ENCODE data around the gene FLCN.

- TF ChIP-seq CTCF (conservative IDR thresholded peaks at IDR 0.05; ENCODE audit: low read depth in 2 of 2) (no peak), EZH2phosphoT487 (IDR thresholded peaks at IDR 0.05; ENCODE audit: unreplicated experiment) (no peak), ZNF114 (CRISPR knock-in tag; IDR thresholded peaks at IDR 0.05) (no peak), POLR2AphosphoS5 (IDR thresholded peaks at IDR 0.05; ENCODE audit: low read depth) (no peak)
Observed at GRCh38 chr17:17223736-17224135, 13.2 kb downstream of the FLCN start.

All from GM23338 (cell line).